Aorta (tissue), 5 donors: Measurements from ENCODE around the gene CERS5. TPM values are rescaled to one million over a fixed set of nuclear protein-coding genes. Genes with fewer than 3 reads are reported as not detected.

Experiments used
- ATAC-seq: fragments of 200-7000 bp; cut with Tn5 transposase; one replicate; pipeline ENCODE4 v1.9.1; 2022; ENCODE audit warnings: moderate library complexity; ENCODE audit not compliant: low FRiP score
- DNase-seq, 2 donors: peaks; one replicate each; pipeline ENCODE4 v3.0.0-alpha.2; 2020
- H3K27ac ChIP-seq, 2 donors: one replicate each; pipeline ENCODE4 v1.5.1; 2013; ENCODE audit warnings: low read length in 2 of 2, mild to moderate bottlenecking in 2 of 2, moderate library complexity in 2 of 2, control low read depth in 1 of 2, inconsistent platforms in 1 of 2, low read depth in 1 of 2
- H3K27me3 ChIP-seq, 2 donors: one replicate each; pipeline ENCODE4 v1.6.1; 2013; ENCODE audit warnings: control low read depth in 1 of 2, low read length in 1 of 2, mild to moderate bottlenecking in 1 of 2, moderate library complexity in 1 of 2; ENCODE audit not compliant: insufficient read depth in 2 of 2, control insufficient read depth in 1 of 2
- H3K36me3 ChIP-seq, 2 donors: one replicate each; pipeline ENCODE4 v1.6.1; 2013; ENCODE audit warnings: control low read depth in 1 of 2, low read length in 1 of 2, mild to moderate bottlenecking in 1 of 2; ENCODE audit not compliant: insufficient read depth in 2 of 2, control insufficient read depth in 1 of 2
- H3K4me1 ChIP-seq, 2 donors: one replicate each; pipeline ENCODE4 v1.6.1; 2013; ENCODE audit warnings: low read length in 2 of 2, control low read depth in 1 of 2, mild to moderate bottlenecking in 1 of 2, moderate library complexity in 1 of 2; ENCODE audit not compliant: insufficient read depth in 2 of 2, control insufficient read depth in 1 of 2
- H3K4me3 ChIP-seq, 2 donors: one replicate each; pipeline ENCODE4 v1.5.1; 2013; ENCODE audit warnings: low read length in 2 of 2, control low read depth in 1 of 2, mild to moderate bottlenecking in 1 of 2
- H3K9me3 ChIP-seq: one replicate; pipeline ENCODE4 v1.6.1; 2013; ENCODE audit warnings: mild to moderate bottlenecking, low read length; ENCODE audit not compliant: control insufficient read depth
- WGBS, 2 donors: extraction: QIAGEN DNeasy Blood & Tissue Kit; methylation state at CpG; one replicate each; pipeline ENCODE4 v1.1.7; 2013; 5-methylcytosine and 5-hydroxymethylcytosine counted together
- intact Hi-C, 2 donors: fragments of 100-400 bp; cut with DNase I; formaldehyde crosslinking; loops; one replicate each; pipeline versions ENCODE4 v1.14.2 to v1.15.0; 2022
- polyA plus RNA-seq, 2 donors: library from polyadenylated mRNA; stranded (reverse); fragments of 200-250 nt; gene quantifications; one replicate each; pipeline ENCODE4 v1.2.3, GENCODE V29; 2013
- total RNA-seq, 2 donors: library from RNA; stranded (reverse); fragmentation: NEBNext Ultra II Directional; extraction: Animal tissue kit (Norgen Biotek cat#: 25700); gene quantifications; one replicate each; pipeline ENCODE4 v1.2.1, GENCODE V29; 2021
- donor health status: healthy with polysubstance abuse.
- donor health status: Bipolar disorder and iron deficiency.
- donor health status: DM: no; HTN: no; CAD: no.
- donor health status: DM: no; HTN: no; CAD: no.
- donor health status: DM: yes; HTN: yes; CAD: no.

Gene CERS5
- total and polyA plus RNA-seq, 4 donors = 27.3 to 115 (median 64.7) TPM

- intact Hi-C loops = no loop called here
- no peak for ATAC-seq
Measured at GRCh38 chr12:50100561-50100960, 66.6 kb downstream of the CERS5 start.

GRCh38 chr12:50099302-50100008 is 67.7 kb downstream of the CERS5 start:
- intact Hi-C loops = no loop called here
- no peak for DNase-seq
- Histone ChIP-seq H3K4me1 (no peaks in the 10 kb centered on the region), H3K9me3 (no peaks in the 10 kb centered on the region), H3K27ac (no peak overlapping the region), H3K36me3 (peaks cover 7 to 18% of the 10 kb centered on the region in 2 donors), H3K4me3 (no peak overlapping the region), H3K27me3 (no peaks in the 10 kb centered on the region)
- WGBS, 2 donors = 65 to 66% methylated on average over 5 of the region's 5 CpGs
- peak; percentile 31 for ATAC-seq

More at GRCh38 chr12:50100561-50100960, 66.6 kb downstream of the CERS5 start:
- no peaks in the 10 kb centered on the region for H3K9me3 ChIP-seq
- H3K27me3 ChIP-seq = no peaks in the 10 kb centered on the region
- no peak overlapping the region for H3K4me3 ChIP-seq
- 79 to 85% methylated on average over 3 of the region's 3 CpGs for WGBS, 2 donors
- H3K36me3 ChIP-seq = peaks cover 7 to 16% of the 10 kb centered on the region in 2 donors
- H3K27ac ChIP-seq = no peak overlapping the region
- no peak for DNase-seq
- no peaks in the 10 kb centered on the region for H3K4me1 ChIP-seq

- peaks cover 7 to 21% of the 10 kb centered on the region in 2 donors for H3K36me3 ChIP-seq
- no peaks in the 10 kb centered on the region for H3K27me3 ChIP-seq
- no peaks in the 10 kb centered on the region for H3K4me1 ChIP-seq
- H3K9me3 ChIP-seq = no peaks in the 10 kb centered on the region
- no peak overlapping the region for H3K27ac ChIP-seq
- ATAC-seq (no peak), DNase-seq (no peak)
- intact Hi-C loops = no loop called here
- H3K4me3 ChIP-seq = no peak overlapping the region
- 84 to 86% methylated on average over 6 of the region's 6 CpGs for WGBS, 2 donors
Measured at GRCh38 chr12:50097952-50098351, 69.2 kb downstream of the CERS5 start.

GRCh38 chr12:50090391-50090790 is 76.8 kb downstream of the CERS5 start:
- ATAC-seq (no peak), DNase-seq (no peak)
- H3K27ac ChIP-seq = no peak overlapping the region
- no peaks in the 10 kb centered on the region for H3K9me3 ChIP-seq
- no peaks in the 10 kb centered on the region for H3K27me3 ChIP-seq
- intact Hi-C loops = no loop called here
- no peak overlapping the region for H3K4me3 ChIP-seq
- peaks cover 5 to 6% of the 10 kb centered on the region in 2 donors for H3K36me3 ChIP-seq
- WGBS, 2 donors = 47 to 56% methylated on average over 5 of the region's 5 CpGs
- H3K4me1 ChIP-seq = no peaks in the 10 kb centered on the region

- intact Hi-C loops = loop anchor here (2.0 to 10.0 kb wide), 4 partner anchors 21 to 225 kb away; partner anchors contain the start of gene CERS5 (in 1 of the 2)
- WGBS, 2 donors = 93% methylated on average over 7 of the region's 7 CpGs
- no peaks in the 10 kb centered on the region for H3K4me1 ChIP-seq
Measured at GRCh38 chr12:50089730-50090129, 77.4 kb downstream of the CERS5 start.

GRCh38 chr12:50088577-50089335 is 78.4 kb downstream of the CERS5 start:
- ATAC-seq (peak; percentile 53), DNase-seq (peak in 1 of 2 donors; percentile 39)
- H3K36me3 ChIP-seq = peaks cover 2 to 5% of the 10 kb centered on the region in 2 donors
- H3K4me1 ChIP-seq = no peaks in the 10 kb centered on the region
- H3K9me3 ChIP-seq = no peaks in the 10 kb centered on the region
- WGBS, 2 donors = 20 to 26% methylated on average over 3 of the region's 3 CpGs
- intact Hi-C loops = loop anchor here (2.0 to 10.0 kb wide), 4 partner anchors 22 to 226 kb away; partner anchors contain the start of gene CERS5 (in 1 of the 2)
- no peak overlapping the region for H3K27ac ChIP-seq
- no peak overlapping the region for H3K4me3 ChIP-seq
- H3K27me3 ChIP-seq = no peaks in the 10 kb centered on the region

More at GRCh38 chr12:50089730-50090129, 77.4 kb downstream of the CERS5 start:
- DNase-seq = no peak
- H3K4me3 ChIP-seq = no peak overlapping the region
- no peaks in the 10 kb centered on the region for H3K9me3 ChIP-seq
- peaks cover 5 to 6% of the 10 kb centered on the region in 2 donors for H3K36me3 ChIP-seq
- no peak for ATAC-seq
- H3K27ac ChIP-seq = no peak overlapping the region
- no peaks in the 10 kb centered on the region for H3K27me3 ChIP-seq

GRCh38 chr12:50087995-50088394 is 79.2 kb downstream of the CERS5 start:
- intact Hi-C loops = loop anchor here (2.0 to 10.0 kb wide), 4 partner anchors 23 to 227 kb away; partner anchors contain the start of gene CERS5 (in 1 of the 2)
- 20 to 28% methylated on average over 3 of the region's 3 CpGs for WGBS, 2 donors
- ATAC-seq = no peak
- peaks cover 2 to 5% of the 10 kb centered on the region in 2 donors for H3K36me3 ChIP-seq
- no peak overlapping the region for H3K27ac ChIP-seq
- H3K4me1 ChIP-seq = no peaks in the 10 kb centered on the region
- H3K27me3 ChIP-seq = no peaks in the 10 kb centered on the region
- H3K9me3 ChIP-seq = no peaks in the 10 kb centered on the region
- H3K4me3 ChIP-seq = no peak overlapping the region
- DNase-seq = peak in 1 of 2 donors; percentile 8

- intact Hi-C loops = loop anchor here (5.0 to 10.0 kb wide), 3 partner anchors 80 to 228 kb away; partner anchors contain the start of gene CERS5 (in 1 of the 2)
Measured at GRCh38 chr12:50087151-50087550, 80.0 kb downstream of the CERS5 start.

More at GRCh38 chr12:50087151-50087550, 80.0 kb downstream of the CERS5 start:
- DNase-seq (peak in 1 of 2 donors; percentile 21), ATAC-seq (no peak)
- Histone ChIP-seq H3K27me3 (no peaks in the 10 kb centered on the region), H3K4me1 (no peaks in the 10 kb centered on the region), H3K9me3 (no peaks in the 10 kb centered on the region), H3K4me3 (no peak overlapping the region), H3K27ac (no peak overlapping the region), H3K36me3 (peaks cover 2 to 5% of the 10 kb centered on the region in 2 donors)
- WGBS, 2 donors = 80 to 85% methylated on average over 9 of the region's 9 CpGs
